Pons (tissue), 1 donor: ENCODE measurements around the gene FZR1.

ENCODE experiments used
- DNase-seq: peaks from one replicate; pipeline ENCODE4 v3.0.0-alpha.2; 2016; ENCODE audit warnings: low spot score

FZR1 gene

DNA sequence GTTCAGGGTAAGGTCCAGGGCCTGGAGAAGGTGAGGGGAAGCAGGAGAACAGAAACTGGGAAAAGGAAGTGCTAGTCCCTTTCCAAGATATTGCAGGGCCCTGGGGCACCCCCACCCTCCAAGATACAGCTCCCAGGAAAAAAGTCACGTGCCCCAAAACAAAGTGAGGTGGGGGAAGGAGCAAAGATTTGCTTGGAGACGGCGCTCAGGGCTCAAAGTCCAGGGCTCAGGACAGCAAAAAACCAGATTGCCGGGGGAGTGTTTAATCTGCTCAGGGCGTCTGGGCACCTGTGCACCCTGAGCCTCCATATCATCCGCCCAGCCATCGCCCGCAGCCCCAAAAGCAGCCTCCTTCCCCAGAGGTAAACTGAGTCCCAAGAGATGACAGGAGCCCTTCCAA is 32.1 kb upstream of the FZR1 start:
- no peak for DNase-seq

DNA sequence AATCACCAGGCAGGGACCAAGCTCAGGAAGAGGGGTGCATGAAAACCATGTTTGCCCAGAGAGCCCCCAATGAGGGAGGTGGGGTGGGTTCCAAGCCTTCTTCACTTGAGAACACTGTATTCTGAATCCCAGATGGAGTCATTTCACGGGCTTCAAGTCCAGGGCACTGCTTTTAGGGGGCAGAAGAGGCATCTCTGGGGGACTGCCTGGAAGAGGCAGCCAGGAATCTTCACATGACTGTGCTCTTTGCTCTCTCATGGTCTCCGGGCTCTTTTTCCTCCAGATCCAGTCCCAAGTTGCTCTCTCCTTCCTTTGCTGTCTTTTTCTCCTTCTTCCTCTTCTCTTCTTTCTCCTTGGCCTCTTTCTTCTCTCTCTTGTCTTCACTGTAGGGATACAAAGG is 31.5 kb upstream of the FZR1 start:
- DNase-seq, result no peak

DNA sequence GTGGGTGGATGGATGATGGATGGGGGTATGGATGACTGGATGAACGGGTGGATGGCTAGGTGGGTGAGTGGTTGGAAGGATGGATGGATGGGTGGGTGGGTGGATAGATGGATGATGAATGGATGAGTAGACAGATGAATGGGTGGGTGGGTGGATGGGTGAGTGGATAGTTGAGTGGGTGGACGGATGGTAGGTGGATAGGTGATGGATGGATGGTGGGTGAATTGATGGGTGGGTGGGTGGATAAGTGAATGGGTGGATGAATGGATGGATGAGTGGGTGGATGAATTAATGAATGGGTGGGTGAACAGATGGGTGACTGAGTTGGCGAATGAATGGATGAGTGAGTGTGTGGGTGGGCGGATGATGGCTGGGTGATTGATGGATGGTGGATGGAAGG is 30.7 kb upstream of the FZR1 start:
- no peak for DNase-seq

DNA sequence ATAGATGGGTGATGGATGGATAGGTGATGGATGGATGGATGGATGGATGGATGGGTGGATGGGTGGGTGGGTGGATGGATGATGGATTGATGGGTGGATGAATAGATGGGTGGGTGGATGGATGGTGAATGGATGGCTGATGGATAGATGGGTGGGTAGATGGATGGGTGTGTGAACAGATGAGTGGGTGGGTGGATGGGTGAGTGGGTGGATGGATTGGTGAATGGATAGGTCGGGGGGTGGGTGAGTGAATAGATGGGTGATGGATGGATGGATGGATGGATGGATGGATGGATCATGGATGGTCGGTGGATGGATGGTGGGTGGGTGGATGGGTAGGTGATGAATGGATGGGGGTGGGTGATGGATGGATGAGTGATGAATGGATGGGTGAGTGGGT is 29.3 kb upstream of the FZR1 start:
- DNase-seq, result no peak

DNA sequence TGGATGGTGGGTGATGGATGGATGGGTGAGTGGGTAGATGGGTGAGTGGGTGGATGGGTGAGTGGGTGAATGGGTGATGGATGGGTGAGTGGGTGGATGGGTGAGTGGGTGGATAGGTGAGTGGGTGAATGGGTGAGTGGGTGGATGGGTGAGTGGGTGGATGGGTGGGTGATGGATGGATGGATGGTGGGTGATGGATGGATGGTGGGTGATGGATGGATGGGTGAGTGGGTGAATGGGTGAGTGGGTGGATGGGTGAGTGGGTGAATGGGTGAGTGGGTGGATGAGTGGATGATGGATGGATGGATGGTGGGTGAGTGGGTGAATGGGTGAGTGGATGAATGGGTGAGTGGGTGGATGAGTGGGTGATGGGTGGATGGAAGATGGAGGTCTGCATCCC is 28.6 kb upstream of the FZR1 start:
- no peak for DNase-seq

DNA sequence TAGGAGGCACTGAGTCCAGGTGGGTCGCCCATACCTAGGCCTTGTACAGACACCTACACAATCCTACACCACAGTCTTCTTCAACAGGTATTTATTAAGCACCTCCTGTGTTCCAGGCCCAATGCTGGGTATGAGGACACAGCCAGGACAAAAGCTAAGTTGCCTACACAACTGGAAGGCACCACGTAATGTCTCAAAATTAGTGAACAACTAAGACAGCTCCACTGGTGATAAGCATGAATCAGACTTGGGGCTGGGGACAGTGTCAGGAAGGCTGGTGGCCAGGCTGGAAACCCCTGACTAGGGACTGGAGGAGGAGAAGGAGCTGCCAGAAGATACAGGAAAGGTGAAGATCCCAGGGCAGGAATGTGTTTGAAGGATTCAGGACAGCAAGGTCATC is 28.2 kb upstream of the FZR1 start:
- no peak for DNase-seq

DNA sequence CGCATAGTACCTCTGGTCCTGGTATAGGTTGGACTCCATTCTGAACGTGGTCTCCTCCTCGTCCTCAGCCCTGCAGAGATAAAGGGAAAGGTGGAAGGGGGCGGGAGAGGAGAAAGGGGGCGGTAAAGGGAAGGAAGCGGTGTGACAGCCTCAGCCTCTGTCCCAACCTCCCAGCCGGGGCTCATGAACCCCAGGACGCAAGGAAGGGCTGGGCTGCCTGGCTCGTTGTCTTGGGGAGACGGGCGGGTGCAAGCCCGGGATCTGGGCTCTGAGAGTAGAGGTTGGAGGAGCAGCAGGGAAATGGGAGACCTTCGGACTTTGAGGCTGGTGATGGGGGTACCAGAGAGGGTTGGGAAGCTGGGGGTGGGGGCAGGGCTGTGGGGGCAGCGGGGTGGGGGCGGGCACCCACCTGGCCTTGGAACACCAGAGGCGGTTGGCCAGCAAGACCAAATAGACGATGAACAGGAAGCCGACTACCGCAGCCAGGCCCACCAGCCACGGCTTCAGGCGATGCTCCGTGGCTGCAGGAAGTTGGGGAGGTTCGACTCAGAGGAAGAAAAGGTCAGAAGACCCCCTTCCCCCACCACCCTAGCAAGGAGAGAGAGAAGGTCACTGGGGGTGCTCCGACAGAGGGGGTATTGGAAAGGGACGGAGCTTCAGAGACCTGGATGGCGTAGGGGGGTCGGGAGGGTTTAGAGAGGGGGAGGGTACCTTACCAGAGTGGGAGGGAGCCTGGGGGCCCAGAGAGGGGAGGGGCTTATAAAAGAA is 27.5 kb upstream of the FZR1 start:
- DNase-seq, result no peak

DNA sequence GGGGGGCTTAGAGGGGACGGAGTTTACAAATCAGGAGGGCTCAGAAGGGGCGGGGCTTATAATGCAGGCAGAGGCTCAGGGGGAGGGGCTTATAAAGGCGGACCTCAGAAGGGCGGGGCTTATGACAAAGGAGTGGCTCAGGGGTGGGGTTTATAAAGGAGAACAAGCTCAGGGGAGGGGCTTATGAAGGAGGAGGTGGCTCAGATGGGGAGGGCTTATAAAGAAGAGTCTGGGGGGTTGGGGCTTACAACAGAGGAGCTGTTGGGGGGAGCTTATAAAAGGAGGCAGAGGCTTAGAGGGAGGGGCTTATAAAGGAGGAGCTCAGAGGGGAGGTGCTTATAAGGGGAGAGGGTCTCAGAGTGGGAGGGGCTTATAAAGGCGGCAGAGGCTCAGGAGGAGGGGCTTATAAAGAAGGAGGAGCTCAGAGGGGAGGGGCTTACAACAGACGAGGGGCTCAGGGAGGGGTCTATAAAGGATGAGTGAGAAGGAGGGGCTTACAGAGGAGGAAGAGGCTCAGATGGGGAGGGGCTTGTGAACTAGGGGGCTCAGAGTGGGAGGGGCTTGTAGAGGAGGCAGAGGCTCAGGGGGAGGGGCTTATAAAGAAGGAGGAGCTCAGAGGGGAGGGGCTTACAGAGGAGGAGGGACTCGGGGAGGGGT is 26.8 kb upstream of the FZR1 start:
- DNase-seq, result peak; percentile 52

DNA sequence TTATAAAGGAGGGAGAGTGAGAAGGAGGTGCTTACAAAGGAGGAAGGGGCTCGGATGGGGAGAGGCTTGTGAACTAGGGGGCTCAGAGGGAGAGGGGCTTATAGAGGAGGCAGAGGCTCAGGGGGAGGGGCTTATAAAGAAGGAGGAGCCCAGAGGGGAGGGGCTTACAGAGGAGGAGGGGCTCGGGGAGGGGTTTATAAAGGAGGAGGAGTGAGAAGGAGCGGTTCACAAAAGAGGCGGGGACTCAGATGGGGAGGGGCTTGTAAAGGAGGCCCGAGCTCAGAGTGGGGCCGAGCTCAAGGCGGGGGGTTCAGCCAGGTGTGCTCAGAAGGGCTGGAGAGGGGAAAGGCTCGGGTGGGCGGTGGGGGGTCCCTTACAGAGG is 26.3 kb upstream of the FZR1 start:
- DNase-seq, result no peak

DNA sequence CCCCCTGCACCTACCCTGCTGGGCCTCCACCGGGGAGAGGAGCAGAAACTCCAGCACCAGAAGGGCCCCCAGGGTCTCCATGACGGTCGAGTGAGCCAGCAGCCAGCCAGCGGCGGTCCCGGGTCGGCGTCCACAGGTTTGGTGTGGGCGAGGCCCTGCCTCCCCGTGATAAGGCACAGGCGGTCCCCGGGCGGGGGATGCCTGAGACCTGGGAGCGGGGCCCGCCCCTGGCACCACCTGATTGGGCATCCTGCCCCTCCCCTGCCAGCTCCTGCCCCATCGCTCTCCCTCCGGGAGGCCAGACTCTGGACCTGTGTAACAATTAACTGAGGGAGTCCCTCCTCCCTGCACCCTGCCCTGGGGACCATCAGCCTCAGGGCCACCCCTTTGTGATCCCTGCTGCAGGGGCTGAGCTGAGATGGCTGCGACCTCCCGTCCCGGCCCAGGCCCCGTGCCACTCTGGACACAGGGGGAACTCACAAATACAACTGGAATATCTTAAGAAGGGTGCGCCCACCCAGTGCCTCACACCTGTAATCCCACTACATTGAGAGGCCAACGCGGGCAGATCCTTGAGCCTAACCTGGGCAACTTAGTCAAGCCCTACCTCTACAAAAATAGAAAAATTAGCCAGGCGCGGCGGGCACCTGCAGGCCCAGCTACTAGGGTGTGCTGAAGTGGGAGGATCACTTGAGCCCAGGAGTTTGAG is 25.6 kb upstream of the FZR1 start, which contains the start of gene SMIM24:
Gene SMIM24, minus strand, starts transcription at position 143 of the 709 bp plus-strand sequence. Its CDS starts 62 bp downstream, at position 81.
- DNase-seq, result no peak

DNA sequence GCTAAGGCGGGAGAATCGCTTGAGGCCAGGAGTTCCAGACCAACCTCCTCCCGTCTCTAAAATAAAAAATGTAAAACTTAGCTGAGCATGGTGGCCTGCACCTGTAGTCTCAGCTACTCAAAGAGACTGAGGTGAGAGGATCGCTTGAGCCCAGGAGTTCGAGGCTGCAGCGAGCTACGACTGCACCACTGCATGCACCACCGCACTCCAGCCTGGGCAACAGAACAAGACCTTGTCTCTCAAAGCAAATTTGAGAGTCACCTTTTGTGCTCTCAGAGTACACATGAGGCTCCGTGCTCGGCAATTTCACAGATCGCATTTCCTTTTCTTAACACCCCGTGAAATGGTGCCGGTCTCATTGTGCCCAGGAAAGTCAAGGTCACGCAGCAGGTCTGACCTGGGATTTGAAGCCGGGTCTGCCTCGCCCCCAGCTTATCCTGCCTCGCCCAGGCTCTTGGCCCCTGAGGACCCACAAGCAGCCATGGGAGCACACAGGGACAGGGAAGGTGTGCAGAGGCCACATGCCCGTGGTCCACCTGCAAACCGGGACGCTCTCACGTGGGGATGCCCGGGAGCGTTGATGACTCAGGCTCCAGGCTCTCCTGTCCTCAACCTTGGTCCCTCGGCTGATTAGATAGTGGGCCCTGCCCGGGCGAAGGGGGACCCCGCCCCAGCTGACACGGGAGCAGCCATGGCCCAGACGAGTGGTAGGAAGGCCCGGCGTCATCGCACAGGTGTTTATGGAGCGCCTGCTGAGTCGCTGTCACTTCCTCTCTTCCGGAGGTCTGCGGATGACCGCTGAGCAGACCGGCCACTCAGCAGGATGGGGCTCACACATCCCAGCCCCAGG is 24.6 kb upstream of the FZR1 start:
- DNase-seq, result no peak

DNA sequence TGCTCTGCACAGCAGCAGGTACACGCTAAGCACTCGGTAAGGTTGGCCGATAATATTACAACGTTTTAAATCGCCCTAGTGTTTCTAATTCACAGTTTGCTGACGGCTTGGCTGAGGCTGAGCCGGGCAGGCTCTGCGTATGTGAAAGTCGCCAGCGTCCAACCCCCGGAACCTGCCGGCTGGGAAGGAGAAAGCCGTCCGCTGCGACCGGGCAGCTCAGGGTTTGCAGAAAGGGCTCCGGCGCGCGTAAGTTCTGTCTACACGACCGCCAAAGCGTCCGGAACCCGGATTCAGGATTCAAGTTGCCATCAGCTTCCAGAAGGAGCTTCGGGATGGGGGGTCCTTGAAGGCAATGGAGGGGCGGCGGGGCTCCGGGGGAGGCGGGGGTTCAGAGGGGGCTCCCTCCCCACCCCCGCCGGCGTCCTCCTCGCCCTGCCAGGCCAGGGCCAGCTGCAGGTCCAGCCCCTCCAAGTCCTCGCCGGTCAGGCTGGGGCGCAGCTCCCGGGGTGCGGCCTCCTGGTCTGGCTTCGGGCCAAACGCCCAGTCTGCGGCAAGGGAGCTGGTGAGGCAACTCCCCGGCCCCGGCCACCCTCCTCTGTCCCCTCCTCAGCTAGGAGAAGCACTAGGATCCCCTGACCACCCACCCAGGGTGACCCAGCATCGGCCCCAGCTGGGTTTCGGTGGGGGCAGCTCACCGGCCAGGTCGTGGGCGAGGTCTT is 23.4 kb upstream of the FZR1 start:
- DNase-seq, result no peak

DNA sequence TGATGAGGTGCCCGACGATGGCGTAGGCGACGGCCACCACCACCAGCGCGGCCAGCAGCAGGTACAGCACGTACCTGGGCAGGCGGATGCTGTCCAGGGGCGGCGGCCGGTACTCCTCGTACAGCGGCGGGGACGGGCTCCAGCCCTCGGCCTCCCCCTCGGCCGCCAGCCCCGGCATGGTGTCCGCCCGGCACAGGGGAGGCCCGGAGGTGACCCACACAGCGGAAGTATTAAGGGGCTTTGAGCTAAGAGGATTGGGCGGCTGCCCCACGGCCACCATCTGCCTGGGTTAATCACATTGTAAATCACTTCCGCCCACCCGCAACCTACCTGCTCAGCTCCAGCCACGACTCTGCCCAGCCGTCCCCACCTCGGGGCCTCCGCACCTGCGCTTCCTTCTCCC is 22.9 kb upstream of the FZR1 start, which contains the start of gene SMIM44:
Gene SMIM44, minus strand, starts transcription at position 216 of the 403 bp plus-strand sequence. Its CDS starts 38 bp downstream, at position 178.
- no peak for DNase-seq

DNA sequence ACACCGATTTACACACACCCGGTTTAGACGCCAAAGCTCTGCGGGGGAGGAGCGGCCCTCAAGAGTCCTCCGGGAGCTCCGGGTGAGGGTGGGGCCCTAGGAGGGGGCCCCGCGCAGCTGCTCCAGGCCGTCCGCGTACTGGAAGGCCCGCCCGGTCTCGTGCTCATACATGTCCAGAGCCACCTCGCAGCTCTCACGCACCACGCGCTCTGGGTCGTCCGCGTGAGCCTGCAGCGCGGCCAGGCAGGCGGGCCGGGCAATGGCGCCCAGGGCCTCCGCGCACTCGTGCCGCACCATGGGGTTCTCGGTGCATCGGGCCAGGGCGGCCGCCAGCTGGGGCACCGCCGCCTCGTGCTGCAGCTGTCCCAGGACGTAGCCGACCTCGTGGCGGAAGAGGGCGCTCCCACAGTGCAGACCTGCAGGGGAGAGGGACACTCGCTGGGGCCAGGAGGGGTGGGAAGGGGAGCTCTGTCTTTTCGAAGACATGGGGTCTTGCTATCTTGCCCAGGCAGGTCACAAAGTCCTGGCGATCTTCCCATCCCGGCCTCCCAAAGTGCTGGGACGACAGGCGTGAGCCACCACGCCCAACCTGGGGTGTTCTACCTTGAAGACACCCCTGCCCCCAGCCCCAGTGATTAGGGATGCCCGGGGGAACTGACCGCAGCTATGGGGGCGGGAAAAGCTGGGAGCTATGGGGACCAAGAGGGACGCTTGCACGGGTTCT is 14.6 kb upstream of the FZR1 start:
- DNase-seq, result no peak

DNA sequence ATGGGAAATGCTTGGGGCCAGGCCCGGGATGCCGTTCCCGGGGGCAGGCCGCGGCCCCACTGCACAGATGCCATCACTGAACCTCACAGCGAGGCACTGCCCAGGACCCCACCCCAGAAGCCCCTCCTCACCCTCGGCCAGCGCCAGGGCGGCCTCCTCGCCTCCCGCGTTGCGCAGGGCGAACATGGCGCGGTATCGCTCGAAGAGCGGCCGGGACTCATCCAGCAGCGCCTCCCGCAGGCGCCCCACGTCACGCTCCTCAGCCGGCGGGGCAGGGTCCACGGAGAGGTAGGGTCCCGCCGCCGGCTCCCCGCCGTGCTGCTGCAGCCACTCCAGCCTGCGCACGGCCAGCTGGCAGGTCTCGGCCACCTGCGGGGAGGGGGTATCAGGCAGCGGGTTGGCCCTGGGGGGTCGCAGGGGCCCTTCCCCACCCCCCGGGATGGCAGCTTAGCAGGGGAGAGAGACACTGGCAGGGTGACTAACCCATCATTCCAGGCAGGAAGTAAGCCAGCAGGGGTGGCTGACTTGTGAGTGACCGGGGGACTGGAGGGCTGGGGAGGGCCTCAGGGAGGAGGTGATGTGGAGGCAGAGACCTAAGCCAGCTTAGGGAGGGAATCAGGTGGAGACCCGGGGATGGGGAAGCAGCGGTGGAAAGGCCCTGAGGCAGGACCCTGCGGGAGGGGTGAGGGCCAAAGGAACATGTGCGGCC is 13.8 kb upstream of the FZR1 start:
- DNase-seq, result no peak

DNA sequence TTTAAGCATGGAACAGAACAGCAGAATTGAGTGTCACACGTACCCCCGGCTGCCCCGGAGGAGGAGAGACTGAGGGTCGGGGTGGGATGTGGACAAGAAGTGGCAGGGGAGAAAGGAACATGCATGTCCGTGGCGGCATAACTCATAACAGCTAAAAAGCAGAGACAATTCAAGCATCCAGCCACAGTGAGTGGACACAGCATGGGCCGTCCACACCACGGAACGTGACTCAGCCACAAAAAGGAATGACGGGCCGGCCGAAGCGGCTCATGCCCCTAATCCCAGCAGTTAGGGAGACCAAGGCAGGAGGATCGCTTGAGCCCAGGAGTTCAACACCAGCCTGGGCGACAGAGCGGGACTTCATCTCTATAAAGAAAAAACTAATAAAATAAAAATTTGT is 13.2 kb upstream of the FZR1 start:
- no peak for DNase-seq

DNA sequence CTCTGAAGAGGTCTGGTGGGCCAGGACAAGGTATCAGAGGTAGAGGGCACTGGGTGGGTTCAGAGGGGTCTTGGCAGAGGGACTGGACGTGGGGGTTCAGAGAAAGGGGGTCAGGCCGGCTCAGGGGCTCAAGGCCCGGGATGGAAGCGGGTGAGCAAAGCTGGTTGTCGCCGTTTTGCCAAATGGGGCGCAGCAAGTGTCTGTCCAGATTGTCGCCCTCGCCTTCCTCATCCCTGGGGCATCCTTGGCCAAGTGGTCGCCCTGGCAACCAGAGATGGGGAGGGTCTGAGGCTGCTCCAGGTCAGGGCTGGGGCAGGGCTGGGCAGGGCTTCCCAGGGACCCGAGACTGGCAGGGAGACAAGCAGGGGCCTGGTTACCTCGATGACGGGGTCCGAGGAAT is 12.5 kb upstream of the FZR1 start:
- no peak for DNase-seq

DNA sequence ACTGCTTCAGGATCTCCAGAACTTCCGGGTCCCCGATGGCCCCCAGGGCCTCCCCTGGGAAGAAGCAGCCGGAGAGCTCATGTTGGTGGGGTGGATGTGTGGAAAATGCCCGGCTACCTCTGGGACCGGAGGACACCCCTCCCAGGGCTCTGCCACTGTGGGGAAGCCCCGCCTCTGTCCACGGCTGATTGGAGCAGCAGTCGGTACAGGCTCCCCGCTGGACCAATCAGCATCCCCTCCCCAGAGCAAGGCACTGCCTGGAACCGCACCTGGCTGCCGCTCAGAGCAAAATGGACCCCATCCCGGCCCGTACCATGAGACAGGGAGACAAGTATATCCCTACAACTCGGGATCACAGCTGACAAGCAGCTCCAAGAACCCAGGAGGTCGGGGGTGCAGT is 12.1 kb upstream of the FZR1 start:
- DNase-seq, result peak; percentile 96

DNA sequence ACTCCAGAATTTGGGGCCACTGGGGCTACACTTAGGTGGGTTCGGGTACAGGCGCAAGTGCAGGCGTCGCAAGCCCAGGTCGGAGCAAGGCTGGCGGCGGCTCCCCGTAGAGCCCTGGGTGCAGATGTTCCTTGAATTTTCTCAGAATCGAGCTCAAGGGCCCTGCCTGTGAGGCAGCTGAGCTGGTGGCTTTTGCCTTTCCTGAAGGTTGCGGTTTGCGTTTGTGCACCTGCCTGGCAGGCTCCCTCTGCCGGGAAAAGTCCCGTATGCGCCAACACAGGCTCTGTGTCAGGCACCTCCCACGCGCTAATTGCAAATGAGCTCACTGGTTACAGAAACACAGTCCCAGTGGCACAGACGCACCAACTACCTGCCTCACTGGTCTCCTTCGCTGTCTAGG is 11.6 kb upstream of the FZR1 start:
- no peak for DNase-seq
